Progenitor cell of endocrine pancreas (in vitro differentiated cells): Measurements from ENCODE around the gene MTRF1. TPM values are rescaled to one million over a fixed set of nuclear protein-coding genes. Genes with fewer than 3 reads are reported as not detected.

Source experiments
- DNase-seq: peaks from one replicate; pipeline ENCODE4 v3.0.0; 2021; ENCODE audit warnings: low spot score; ENCODE audit not compliant: unreplicated experiment
- H3K27ac Mint-ChIP-seq: 2 replicates; pipeline ENCODE4 v1.8.0; 2021; ENCODE audit warnings: mild to moderate bottlenecking, moderate library complexity, mixed read lengths
- H3K27me3 Mint-ChIP-seq: 2 replicates; pipeline ENCODE4 v1.8.0; 2021; ENCODE audit warnings: mixed read lengths
- H3K36me3 Mint-ChIP-seq: 2 replicates; pipeline ENCODE4 v1.8.0; 2022; ENCODE audit warnings: mixed read lengths; ENCODE audit not compliant: insufficient read depth
- H3K4me1 Mint-ChIP-seq: 2 replicates; pipeline ENCODE4 v1.8.0; 2021; ENCODE audit warnings: low read depth, mixed read lengths
- H3K4me3 Mint-ChIP-seq: 2 replicates; pipeline ENCODE4 v1.8.0; 2021; ENCODE audit warnings: low read depth, mild to moderate bottlenecking, moderate library complexity, mixed read lengths
- H3K9me3 Mint-ChIP-seq: 2 replicates; pipeline ENCODE4 v1.8.0; 2021; ENCODE audit warnings: low read depth, mixed read lengths
- CTCF ChIP-seq: fragments of 200-600 bp; sonication (generic); IDR thresholded peaks from one replicate; pipeline ENCODE4 v1.5.0; 2021; ENCODE audit warnings: antibody characterized with exemption, mild to moderate bottlenecking; ENCODE audit not compliant: unreplicated experiment
- long read RNA-seq: library from polyadenylated mRNA; unstranded; transcript quantifications from one replicate; pipeline ENCODE4 v2.0.0, GENCODE V29; 2020
- total RNA-seq: library from RNA; stranded (reverse); gene quantifications from 2 replicates; pipeline ENCODE4 v1.2.1, GENCODE V29; 2021

Gene MTRF1
- 22.2 and 22.8 TPM in 2 replicates for total RNA-seq
- long read RNA-seq, transcript MTRF1-203 (10 exons, 2,185 nt): major isoform, 6 of 74 reads
- long read RNA-seq, partial matches to known transcripts: 12 of 74 reads
- long read RNA-seq, other reads (novel, unspliced or antisense): 54 of 74 reads

GRCh38 chr13:41263261-41263971, at the start of gene MTRF1:
MTRF1 (minus strand) TSS chr13:41263576; CDS start chr13:41260907, 2,669 bp downstream.
- Mint-ChIP-seq H3K27me3 (no peaks in the 10 kb centered on the region), H3K27ac (peak within 1 kb of the TSS; percentile 92), H3K4me1 (peaks cover 10% of the 10 kb centered on the region), H3K4me3 (peak within 1 kb of the TSS; percentile 100), H3K9me3 (peaks cover 9% of the 10 kb centered on the region), H3K36me3 (peaks cover 13% of the 10 kb centered on the region)
- DNase-seq: peak; percentile 19
- no peak for TF ChIP-seq CTCF

GRCh38 chr13:41313117-41313516, 49.7 kb upstream of the MTRF1 start:
- Mint-ChIP-seq H3K36me3 (peaks cover 4% of the 10 kb centered on the region), H3K9me3 (no peaks in the 10 kb centered on the region), H3K4me1 (peaks cover 27% of the 10 kb centered on the region), H3K27ac (no peak overlapping the region), H3K27me3 (no peaks in the 10 kb centered on the region), H3K4me3 (peak overlapping the region; percentile 64)
- no peak for DNase-seq
- no peak for TF ChIP-seq CTCF

DNA sequence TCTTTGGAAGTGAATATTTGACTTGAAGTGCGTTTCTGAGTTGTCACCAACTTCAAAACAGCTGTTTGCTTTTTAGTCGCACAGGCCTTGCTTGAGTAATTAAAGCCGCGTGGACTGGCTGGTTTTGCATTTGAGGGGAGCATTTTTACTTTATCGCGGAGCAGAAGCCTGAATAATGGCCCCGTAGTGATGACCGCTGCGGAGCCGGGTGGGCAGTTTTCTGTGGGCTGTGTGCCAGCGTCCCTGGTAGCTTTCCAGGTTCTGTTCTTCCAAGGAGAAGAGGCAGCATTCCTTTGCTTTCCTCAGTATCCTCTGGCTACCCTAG, 48.8 kb upstream of the MTRF1 start:
- Mint-ChIP-seq H3K4me1 (peaks cover 24% of the 10 kb centered on the region), H3K27me3 (no peaks in the 10 kb centered on the region), H3K36me3 (peaks cover 2% of the 10 kb centered on the region), H3K27ac (peak overlapping the region; percentile 97), H3K4me3 (peak overlapping the region; percentile 95), H3K9me3 (no peaks in the 10 kb centered on the region)
- DNase-seq: no peak
- no peak for TF ChIP-seq CTCF

GRCh38 chr13:41311406-41312175, 48.2 kb upstream of the MTRF1 start:
- no peaks in the 10 kb centered on the region for H3K27me3 Mint-ChIP-seq
- peaks cover 23% of the 10 kb centered on the region for H3K4me1 Mint-ChIP-seq
- no peak for TF ChIP-seq CTCF
- H3K27ac Mint-ChIP-seq: peak overlapping the region; percentile 97
- peak overlapping the region; percentile 95 for H3K4me3 Mint-ChIP-seq
- no peaks in the 10 kb centered on the region for H3K9me3 Mint-ChIP-seq
- peak; percentile 19 for DNase-seq
- peaks cover 2% of the 10 kb centered on the region for H3K36me3 Mint-ChIP-seq

DNA sequence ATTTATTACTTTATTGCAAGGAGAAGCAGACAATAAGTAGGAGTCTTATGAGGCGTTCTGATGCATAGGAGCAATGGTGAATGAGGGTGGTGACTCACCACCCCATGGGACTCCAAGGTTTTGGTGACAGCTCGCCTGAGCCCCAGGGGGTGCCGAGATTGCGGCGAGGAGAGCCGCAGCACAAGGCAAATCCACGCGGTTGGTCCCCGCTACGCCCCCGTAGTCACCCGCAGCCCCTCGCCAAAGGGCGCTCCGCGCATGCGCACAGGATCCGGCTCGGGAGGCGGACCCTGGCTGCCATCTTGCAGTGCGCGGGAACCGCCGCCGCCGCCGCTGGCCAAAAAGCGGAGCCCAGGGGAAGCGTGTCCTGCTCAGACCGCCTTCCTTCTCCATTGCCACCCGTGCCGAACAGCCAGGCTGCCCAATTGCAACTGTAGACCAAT, 47.6 kb upstream of the MTRF1 start, which contains the start of gene NAA16:
Gene NAA16, plus strand, starts transcription at position 305 of the 443 bp plus-strand sequence. CDS start 262 bp downstream, outside the sequence.
- H3K4me1 Mint-ChIP-seq: peaks cover 23% of the 10 kb centered on the region
- no peaks in the 10 kb centered on the region for H3K9me3 Mint-ChIP-seq
- peak within 1 kb of the TSS; percentile 95 for H3K4me3 Mint-ChIP-seq
- DNase-seq: peak; percentile 96
- no peak for TF ChIP-seq CTCF
- peak within 1 kb of the TSS; percentile 97 for H3K27ac Mint-ChIP-seq
- H3K27me3 Mint-ChIP-seq: no peaks in the 10 kb centered on the region
- H3K36me3 Mint-ChIP-seq: peaks cover 2% of the 10 kb centered on the region
